GM23248 (cell line): ENCODE measurements around the gene RBM19.

Source experiments
- EZH2 ChIP-seq: fragments of 200-600 bp; sonication (generic); IDR thresholded peaks from 2 replicates; pipeline ENCODE4 v1.6.1; 2018; ENCODE audit warnings: antibody characterized with exemption, mild to moderate bottlenecking; ENCODE audit not compliant: insufficient read depth, poor library complexity, severe bottlenecking
- EZH2phosphoT487 ChIP-seq: fragments of 200-600 bp; sonication (generic); IDR thresholded peaks from 2 replicates; pipeline ENCODE4 v1.6.1; 2018; ENCODE audit warnings: antibody characterized with exemption, moderate library complexity, mild to moderate bottlenecking, low read depth; ENCODE audit not compliant: insufficient read depth

DNA sequence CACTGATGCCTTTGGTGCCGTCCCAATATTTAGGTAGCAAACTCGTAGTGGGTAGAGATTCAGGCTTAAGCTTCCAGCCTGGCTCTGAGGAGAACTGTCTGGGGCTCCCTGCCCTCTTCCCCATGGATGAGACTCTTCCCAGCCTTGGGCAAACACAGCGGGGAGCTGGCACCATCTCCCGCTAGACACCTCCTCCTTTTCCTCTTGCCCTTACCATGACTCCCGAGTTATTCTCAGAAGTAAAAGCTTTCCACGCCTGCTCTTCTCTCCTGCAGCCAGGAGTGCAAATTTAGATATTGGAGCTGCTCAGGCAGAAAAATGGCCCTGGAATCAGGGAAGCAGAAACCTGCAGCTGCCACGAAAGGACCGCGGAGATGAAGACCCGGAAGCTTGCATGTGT lies 45.6 kb upstream of the RBM19 start:
- no peak for TF ChIP-seq EZH2phosphoT487
- TF ChIP-seq EZH2 = no peak
